HAP-1 (cell line): Measurements from ENCODE around the gene BCAS3.

Experiments used
- DNase-seq, 2 experiments: peaks; one replicate each; pipeline ENCODE4 v3.0.0-alpha.2; 2016 to 2020; ENCODE audit warnings: low spot score in 2 of 2
- H3K27me3 ChIP-seq: fragments of 250-450 bp; sonication (Bioruptor Pico); 2 replicates; pipeline ENCODE4 v1.5.1; 2020; ENCODE audit warnings: low read depth, mild to moderate bottlenecking, moderate library complexity
- H3K36me3 ChIP-seq: fragments of 250-450 bp; sonication (Bioruptor Pico); replicated peaks from 2 replicates; pipeline ENCODE4 v1.5.1; 2020; ENCODE audit warnings: mild to moderate bottlenecking
- H3K4me1 ChIP-seq: fragments of 250-450 bp; sonication (Bioruptor Pico); 2 replicates; pipeline ENCODE4 v1.5.1; 2020; ENCODE audit warnings: mild to moderate bottlenecking
- H3K4me3 ChIP-seq: fragments of 250-450 bp; sonication (Bioruptor Pico); 2 replicates; pipeline ENCODE4 v1.5.1; 2020; ENCODE audit warnings: mild to moderate bottlenecking, moderate library complexity
- H3K9me3 ChIP-seq: fragments of 250-450 bp; sonication (Bioruptor Pico); 2 replicates; pipeline ENCODE4 v1.5.1; 2020; ENCODE audit warnings: mild to moderate bottlenecking, moderate library complexity
- in situ Hi-C: fragments of 300-500 bp; cut with MboI; formaldehyde crosslinking; loops from 3 replicates; pipeline ENCODE4 v1.14.3; 2020; ENCODE audit warnings: low sequenced_read_pairs, inconsistent platforms, mixed read lengths

Gene BCAS3

DNA sequence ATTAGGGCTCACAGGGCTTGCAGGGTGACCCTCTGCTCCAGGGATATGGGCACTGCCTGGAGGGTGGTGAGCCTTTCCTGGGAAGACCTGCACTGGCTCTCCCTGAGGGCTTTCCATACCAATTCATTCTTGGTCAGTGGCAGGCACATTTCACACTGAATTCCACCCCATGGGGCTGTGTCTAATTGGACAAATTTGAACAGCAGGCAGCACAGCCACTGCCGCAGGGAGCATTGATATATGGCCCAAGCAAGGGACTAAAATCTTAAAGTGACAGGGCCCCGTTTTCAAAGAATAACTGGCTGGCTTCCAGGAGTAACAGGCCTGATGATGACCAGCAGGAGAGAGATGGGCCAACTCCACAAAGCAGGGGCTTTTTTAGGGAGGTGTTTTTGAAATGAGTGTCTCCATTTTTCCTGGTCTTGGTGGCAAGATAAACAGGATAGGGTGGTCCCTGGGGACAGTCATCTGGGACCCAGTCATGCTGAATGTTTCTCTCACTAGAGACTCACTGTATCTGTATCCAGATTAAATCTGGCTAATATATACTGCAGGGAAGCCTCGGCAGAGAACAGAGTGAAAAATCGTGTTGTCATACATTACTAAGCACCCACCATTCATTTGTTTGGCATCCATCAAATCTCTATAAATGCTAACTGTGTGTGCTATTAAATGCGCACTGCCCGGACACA is 647.9 kb downstream of the BCAS3 start:
- H3K4me3 ChIP-seq = no peak overlapping the region
- DNase-seq = peak; percentile 6 to 17

GRCh38 chr17:61326330-61326729 is 648.7 kb downstream of the BCAS3 start:
- H3K36me3 ChIP-seq = no peaks in the 10 kb centered on the region
- in situ Hi-C loops = no loop called here
- DNase-seq = no peak
- no peak overlapping the region for H3K4me3 ChIP-seq
- no peaks in the 10 kb centered on the region for H3K27me3 ChIP-seq
- H3K9me3 ChIP-seq = no peaks in the 10 kb centered on the region
- peaks cover 5% of the 10 kb centered on the region; the same call in 1 of the 2 replicates for H3K4me1 ChIP-seq

More for the DNA sequence above, 647.9 kb downstream of the BCAS3 start:
- H3K36me3 ChIP-seq = no peaks in the 10 kb centered on the region
- no peaks in the 10 kb centered on the region for H3K27me3 ChIP-seq
- no peaks in the 10 kb centered on the region for H3K9me3 ChIP-seq
- in situ Hi-C loops = no loop called here
- H3K4me1 ChIP-seq = peaks cover 5% of the 10 kb centered on the region; the same call in 1 of the 2 replicates

DNA sequence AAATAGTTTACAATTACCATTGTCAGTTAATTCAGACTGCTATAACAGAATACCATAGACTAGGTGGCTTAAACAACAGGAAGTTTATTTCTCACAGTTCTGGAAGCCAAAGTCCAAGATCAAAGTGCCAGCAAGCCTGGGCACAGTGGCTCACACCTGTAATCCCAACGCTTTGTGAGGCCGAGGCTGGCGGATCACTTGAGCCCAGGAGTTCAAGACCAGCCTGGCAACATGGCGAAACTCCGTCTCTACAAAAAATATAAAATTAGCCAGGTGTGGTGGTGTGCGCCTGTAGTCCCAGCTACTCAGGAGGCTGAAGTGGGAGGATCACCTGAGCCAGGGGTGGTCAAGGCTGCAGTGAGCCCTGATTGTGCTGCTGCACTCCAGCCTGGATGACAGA is 650.7 kb downstream of the BCAS3 start:
- no peak overlapping the region for H3K4me3 ChIP-seq
- H3K36me3 ChIP-seq = no peaks in the 10 kb centered on the region
- peaks cover 1% of the 10 kb centered on the region; the same call in 1 of the 2 replicates for H3K4me1 ChIP-seq
- DNase-seq = no peak
- in situ Hi-C loops = no loop called here
- H3K27me3 ChIP-seq = no peaks in the 10 kb centered on the region
- no peaks in the 10 kb centered on the region for H3K9me3 ChIP-seq

DNA sequence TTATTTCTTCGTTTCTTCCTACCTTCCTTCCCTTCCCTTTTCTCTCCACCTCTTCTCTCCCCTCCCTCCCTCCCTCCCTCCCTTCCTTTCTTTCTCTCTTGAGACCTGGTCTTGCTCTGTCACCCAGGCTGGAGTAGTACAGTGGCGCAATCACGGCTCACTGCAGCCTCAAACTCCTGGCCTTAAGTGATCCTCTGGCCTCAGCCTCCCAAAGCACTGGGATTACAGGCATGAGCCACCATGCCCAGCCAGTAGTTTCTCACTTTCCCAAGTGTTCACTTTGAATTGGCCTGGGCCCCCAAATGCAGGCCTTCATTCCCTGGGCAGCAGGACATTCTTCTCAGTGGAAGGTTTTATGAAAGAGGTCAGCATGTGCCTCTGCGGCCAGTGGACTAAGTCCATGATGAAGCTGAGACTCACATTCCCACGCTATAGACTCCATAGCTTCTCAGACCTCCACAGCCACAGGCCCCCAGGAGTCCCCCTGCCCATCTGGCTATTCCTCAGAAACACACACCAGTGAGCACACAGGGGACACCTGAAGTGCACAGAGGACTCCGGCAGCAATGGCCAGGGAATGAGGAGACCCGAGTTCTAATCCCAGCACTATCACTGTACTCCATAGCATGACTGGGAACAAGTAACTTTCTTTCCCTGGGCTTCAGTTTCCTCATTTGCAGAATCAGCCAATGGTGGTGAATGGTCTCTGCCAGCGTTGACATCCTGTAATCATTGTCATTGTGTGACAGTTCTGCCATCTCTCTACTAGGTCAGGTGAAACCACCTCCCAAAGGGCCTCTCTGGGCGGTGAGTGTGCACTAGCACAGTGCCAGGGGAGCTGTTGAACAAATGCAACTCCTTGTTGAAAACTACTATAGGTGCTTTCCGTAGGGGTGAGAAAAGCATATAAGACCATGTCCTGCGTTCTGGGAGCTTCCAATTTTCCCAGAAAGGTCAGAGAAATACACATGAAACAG is 652.8 kb downstream of the BCAS3 start:
- in situ Hi-C loops = no loop called here
- H3K36me3 ChIP-seq = no peaks in the 10 kb centered on the region
- H3K4me1 ChIP-seq = no peaks in the 10 kb centered on the region
- H3K9me3 ChIP-seq = no peaks in the 10 kb centered on the region
- no peak overlapping the region for H3K4me3 ChIP-seq
- no peaks in the 10 kb centered on the region for H3K27me3 ChIP-seq
- DNase-seq = no peak

DNA sequence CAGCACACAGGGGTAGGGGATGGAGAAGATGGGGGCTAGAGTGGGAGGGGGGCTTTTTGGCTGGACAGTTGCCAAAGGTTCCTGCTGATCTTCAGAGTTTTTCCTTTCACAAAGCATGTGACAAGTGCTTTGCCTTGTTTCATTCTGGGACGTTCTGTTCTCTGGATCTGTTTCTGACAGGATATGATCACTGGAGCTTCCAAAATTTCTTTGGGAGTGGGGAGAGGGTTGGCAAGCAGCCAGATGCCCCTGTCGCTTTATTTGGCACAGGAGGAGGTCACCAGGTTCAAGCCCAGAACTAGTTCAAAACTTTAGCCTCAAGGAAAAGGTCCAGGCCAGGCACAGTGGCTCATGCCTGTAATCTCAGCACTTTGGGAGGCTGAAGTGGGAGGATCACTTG is 653.5 kb downstream of the BCAS3 start:
- H3K36me3 ChIP-seq = no peaks in the 10 kb centered on the region
- no peaks in the 10 kb centered on the region for H3K4me1 ChIP-seq
- no peak overlapping the region for H3K4me3 ChIP-seq
- no peaks in the 10 kb centered on the region for H3K9me3 ChIP-seq
- in situ Hi-C loops = no loop called here
- H3K27me3 ChIP-seq = no peaks in the 10 kb centered on the region
- no peak for DNase-seq

- H3K27me3 ChIP-seq = no peaks in the 10 kb centered on the region
- in situ Hi-C loops = no loop called here
Measured at GRCh38 chr17:61331886-61332285, 654.2 kb downstream of the BCAS3 start.

DNA sequence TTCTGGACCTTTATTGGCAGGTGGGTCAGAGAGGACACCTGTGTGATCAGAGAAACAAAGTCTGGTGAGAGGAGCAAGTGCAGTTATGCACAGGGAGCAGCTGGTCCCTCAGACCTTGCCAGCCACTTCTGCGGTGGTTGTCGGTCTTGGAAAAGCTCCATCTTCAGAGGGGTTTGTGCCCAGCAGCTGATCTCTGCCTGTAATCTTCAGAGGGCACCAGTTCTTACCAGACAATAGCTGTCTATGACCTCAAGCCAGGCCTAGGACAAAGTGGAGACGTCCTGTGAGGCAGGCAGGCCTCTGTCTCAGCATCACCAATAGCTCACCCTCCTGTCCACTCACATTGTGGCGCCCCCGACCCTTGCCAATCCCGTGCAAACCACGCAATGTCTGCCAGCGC is 655.5 kb downstream of the BCAS3 start:
- Histone ChIP-seq H3K27me3 (no peaks in the 10 kb centered on the region), H3K4me3 (no peak overlapping the region), H3K4me1 (no peaks in the 10 kb centered on the region), H3K36me3 (no peaks in the 10 kb centered on the region), H3K9me3 (no peaks in the 10 kb centered on the region)
- no peak for DNase-seq
- in situ Hi-C loops = no loop called here

More at GRCh38 chr17:61331886-61332285, 654.2 kb downstream of the BCAS3 start:
- no peak for DNase-seq
- Histone ChIP-seq H3K9me3 (no peaks in the 10 kb centered on the region), H3K4me1 (no peaks in the 10 kb centered on the region), H3K4me3 (no peak overlapping the region), H3K36me3 (no peaks in the 10 kb centered on the region)

GRCh38 chr17:61334673-61335072 is 657.0 kb downstream of the BCAS3 start:
- in situ Hi-C loops = no loop called here
- Histone ChIP-seq H3K27me3 (no peaks in the 10 kb centered on the region), H3K4me3 (no peak overlapping the region), H3K9me3 (no peaks in the 10 kb centered on the region), H3K4me1 (no peaks in the 10 kb centered on the region), H3K36me3 (no peaks in the 10 kb centered on the region)
- no peak for DNase-seq

- DNase-seq = no peak
Measured at GRCh38 chr17:61335105-61335844, 657.6 kb downstream of the BCAS3 start.

DNA sequence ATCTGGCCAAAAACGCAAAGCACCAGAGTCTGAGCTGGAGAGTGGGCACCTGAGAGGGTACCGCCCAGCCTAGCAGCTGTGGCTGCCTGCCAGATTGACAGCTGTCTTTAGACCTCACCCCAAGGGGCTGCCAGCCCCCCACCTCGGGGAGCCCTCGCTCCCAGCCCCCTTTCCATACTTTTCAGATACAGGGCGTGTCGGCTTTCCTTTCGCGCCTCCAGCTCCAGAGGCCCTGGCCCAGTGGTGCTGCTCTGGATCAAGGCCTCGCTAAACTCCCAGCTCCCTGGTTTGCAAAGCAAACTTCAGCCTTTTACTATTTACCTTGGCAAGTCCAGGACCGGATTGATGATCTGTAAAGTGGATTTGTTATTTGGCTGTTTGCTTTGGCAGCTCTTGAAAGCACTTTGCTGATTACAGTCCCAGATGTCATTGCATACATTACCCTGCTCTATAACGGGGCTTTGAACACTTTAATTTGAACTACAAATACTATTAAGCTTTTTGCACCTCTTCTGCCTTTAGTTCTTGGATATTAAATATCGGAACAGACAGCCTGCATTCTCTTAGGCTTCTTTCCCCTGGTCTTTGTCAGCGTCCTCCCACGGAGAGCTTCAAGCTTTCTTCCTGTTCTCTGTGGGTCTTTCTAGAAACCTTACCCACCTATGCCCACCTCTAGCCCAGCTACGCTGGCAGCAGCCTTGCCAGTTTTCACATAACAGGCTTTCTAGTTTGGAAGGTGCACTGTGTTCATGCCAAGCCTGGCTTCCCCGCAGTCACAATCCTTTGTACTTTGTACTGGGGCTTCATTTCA is 658.4 kb downstream of the BCAS3 start:
- Histone ChIP-seq H3K4me1 (no peaks in the 10 kb centered on the region), H3K9me3 (no peaks in the 10 kb centered on the region), H3K27me3 (no peaks in the 10 kb centered on the region), H3K4me3 (no peak overlapping the region), H3K36me3 (no peaks in the 10 kb centered on the region)
- no peak for DNase-seq
- in situ Hi-C loops = no loop called here

More at GRCh38 chr17:61335105-61335844, 657.6 kb downstream of the BCAS3 start:
- no peaks in the 10 kb centered on the region for H3K36me3 ChIP-seq
- H3K9me3 ChIP-seq = no peaks in the 10 kb centered on the region
- no peak overlapping the region for H3K4me3 ChIP-seq
- in situ Hi-C loops = no loop called here
- H3K4me1 ChIP-seq = no peaks in the 10 kb centered on the region
- H3K27me3 ChIP-seq = no peaks in the 10 kb centered on the region

- Histone ChIP-seq H3K9me3 (no peaks in the 10 kb centered on the region), H3K4me1 (no peaks in the 10 kb centered on the region), H3K27me3 (no peaks in the 10 kb centered on the region), H3K36me3 (no peaks in the 10 kb centered on the region), H3K4me3 (no peak overlapping the region)
- no peak for DNase-seq
- in situ Hi-C loops = no loop called here
Measured at GRCh38 chr17:61337290-61337689, 659.6 kb downstream of the BCAS3 start.

DNA sequence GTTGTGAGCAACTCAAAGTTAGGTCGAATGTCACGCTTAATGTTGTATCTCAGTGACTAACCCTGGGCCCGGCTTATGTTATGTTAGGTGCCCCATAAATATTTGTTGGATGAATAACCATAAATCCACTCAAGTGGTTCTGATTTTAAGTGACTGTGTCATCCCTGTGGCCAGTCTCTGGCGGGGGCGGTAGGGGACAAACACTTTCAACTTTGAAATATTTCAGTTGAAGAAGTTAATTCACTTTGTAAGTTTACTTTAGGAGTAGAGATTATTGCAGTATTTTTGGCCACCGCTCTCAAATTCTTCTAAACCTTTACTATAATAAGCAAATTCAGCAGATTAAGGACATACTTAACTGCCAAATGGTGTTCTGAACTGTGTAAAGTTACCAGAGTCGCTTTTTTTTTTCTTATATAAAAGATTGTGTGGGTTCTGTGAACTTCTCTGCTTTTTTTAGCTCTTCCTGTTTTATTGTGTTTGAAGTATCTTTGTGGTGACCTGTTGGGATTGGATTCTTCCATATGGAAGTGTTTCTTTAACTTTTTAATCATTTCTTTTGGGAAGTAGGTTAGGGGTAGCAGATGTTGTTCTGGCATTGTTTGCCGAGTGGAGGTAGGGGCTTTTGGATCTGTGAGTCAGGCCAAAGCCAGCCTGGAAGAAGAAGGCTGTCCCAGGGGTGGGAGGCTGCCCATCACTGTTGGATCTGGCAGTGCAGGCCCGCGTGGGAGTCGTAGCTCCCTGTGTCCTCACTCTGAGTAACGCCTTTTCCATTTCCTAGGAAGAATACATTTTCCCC is 660.5 kb downstream of the BCAS3 start:
- Histone ChIP-seq H3K36me3 (no peaks in the 10 kb centered on the region), H3K4me1 (no peaks in the 10 kb centered on the region), H3K27me3 (no peaks in the 10 kb centered on the region), H3K4me3 (no peak overlapping the region), H3K9me3 (no peaks in the 10 kb centered on the region)
- no peak for DNase-seq
- in situ Hi-C loops = no loop called here
